Immature natural killer cell (primary cell): ENCODE data around the gene RPS6KC1. TPM values are rescaled to one million over a fixed set of nuclear protein-coding genes. Genes with fewer than 3 reads are reported as not detected.
"Not testable (repeated sequence)": the region's sequence is repeated elsewhere in the genome, so short reads cannot be mapped to it uniquely, and the experiment has no call there.

Experiments
- DNase-seq, 3 donors: peaks; one replicate each; pipeline ENCODE4 v3.0.0; 2022; ENCODE audit warnings: mixed read lengths in 1 of 3
- H3K27ac Mint-ChIP-seq, 6 donors: one replicate each; pipeline ENCODE4 v1.8.0; 2020; ENCODE audit warnings: mixed read lengths in 6 of 6, mild to moderate bottlenecking in 5 of 6, inconsistent platforms in 4 of 6, moderate library complexity in 3 of 6
- H3K27me3 Mint-ChIP-seq, 3 donors: one replicate each; pipeline ENCODE4 v1.8.0; 2020 to 2021; ENCODE audit warnings: low read depth in 3 of 3, mild to moderate bottlenecking in 3 of 3, mixed read lengths in 3 of 3, moderate library complexity in 3 of 3, inconsistent platforms in 1 of 3
- H3K36me3 Mint-ChIP-seq, 3 donors: one replicate each; pipeline ENCODE4 v1.8.0; 2020; ENCODE audit warnings: mixed read lengths in 3 of 3, inconsistent platforms in 2 of 3, mild to moderate bottlenecking in 2 of 3
- H3K4me1 Mint-ChIP-seq, 2 donors: one replicate each; pipeline ENCODE4 v1.8.0; 2020; ENCODE audit warnings: inconsistent platforms in 2 of 2, mild to moderate bottlenecking in 2 of 2, mixed read lengths in 2 of 2, moderate library complexity in 1 of 2
- H3K4me3 Mint-ChIP-seq, 5 donors: one replicate each; pipeline ENCODE4 v1.8.0; 2020; ENCODE audit warnings: mild to moderate bottlenecking in 5 of 5, mixed read lengths in 5 of 5, inconsistent platforms in 3 of 5, moderate library complexity in 3 of 5
- H3K9me3 Mint-ChIP-seq, 6 donors: one replicate each; pipeline ENCODE4 v1.8.0; 2020; ENCODE audit warnings: mild to moderate bottlenecking in 6 of 6, mixed read lengths in 6 of 6, inconsistent platforms in 4 of 6, moderate library complexity in 3 of 6
- polyA plus RNA-seq, 3 donors: library from polyadenylated mRNA; unstranded; fragments of 300-500 nt; fragmentation: Illumina TruSeq; gene quantifications; one replicate each; pipeline ENCODE4 v1.2.3, GENCODE V29; 2021

The RPS6KC1 gene
- polyA plus RNA-seq, 3 donors from 2014 or later, result 2.9 to 10.7 (median 5.2) TPM

DNA sequence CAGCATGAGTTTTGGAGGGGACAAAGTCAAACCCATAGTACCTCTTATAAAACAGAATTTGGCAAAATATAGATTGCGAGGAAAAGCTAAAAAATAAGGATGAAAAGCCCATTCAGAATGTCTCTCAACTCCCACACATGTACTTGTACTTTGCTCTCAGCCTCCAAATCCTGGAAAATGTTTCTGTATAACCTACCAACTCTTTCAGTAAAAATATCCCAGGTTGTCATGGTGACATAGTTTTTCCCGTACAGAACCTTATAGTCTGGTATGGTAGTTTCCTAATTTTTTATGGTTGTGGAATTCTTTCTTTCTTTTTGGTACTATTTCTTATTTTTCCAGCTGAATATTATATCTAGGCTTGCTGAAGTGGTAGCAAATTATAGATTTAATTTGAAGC, 15.5 kb upstream of the RPS6KC1 start:
- Mint-ChIP-seq H3K27me3 (peaks cover 0 to 14% (median 2%) of the 10 kb centered on the region in 3 donors), H3K27ac (no peak overlapping the region), H3K9me3 (no peaks in the 10 kb centered on the region), H3K4me1 (peaks cover 1 to 4% of the 10 kb centered on the region in 2 donors), H3K36me3 (peaks cover 0 to 4% (median 0%) of the 10 kb centered on the region in 3 donors), H3K4me3 (no peak overlapping the region)
- no peak for DNase-seq

DNA sequence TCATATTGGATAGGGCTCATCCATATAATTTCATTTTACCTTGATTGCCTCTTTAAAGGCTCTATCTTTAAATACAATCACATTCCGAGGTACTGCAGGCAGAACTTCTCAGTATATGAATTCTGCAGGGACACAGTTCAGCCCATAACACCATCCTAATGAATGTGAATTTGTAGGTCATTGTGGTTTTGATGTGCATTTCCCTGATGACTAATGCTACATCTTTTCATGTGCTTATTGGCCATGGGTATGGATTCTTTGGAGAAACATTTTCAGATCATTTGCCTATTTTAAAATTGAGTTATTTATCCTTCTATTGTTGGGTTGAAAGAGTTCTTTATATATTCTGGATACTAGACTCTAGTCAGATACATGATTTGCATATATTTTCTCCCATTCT, 9.6 kb upstream of the RPS6KC1 start:
- DNase-seq, result no peak
- H3K27ac Mint-ChIP-seq, result no peak overlapping the region

DNA sequence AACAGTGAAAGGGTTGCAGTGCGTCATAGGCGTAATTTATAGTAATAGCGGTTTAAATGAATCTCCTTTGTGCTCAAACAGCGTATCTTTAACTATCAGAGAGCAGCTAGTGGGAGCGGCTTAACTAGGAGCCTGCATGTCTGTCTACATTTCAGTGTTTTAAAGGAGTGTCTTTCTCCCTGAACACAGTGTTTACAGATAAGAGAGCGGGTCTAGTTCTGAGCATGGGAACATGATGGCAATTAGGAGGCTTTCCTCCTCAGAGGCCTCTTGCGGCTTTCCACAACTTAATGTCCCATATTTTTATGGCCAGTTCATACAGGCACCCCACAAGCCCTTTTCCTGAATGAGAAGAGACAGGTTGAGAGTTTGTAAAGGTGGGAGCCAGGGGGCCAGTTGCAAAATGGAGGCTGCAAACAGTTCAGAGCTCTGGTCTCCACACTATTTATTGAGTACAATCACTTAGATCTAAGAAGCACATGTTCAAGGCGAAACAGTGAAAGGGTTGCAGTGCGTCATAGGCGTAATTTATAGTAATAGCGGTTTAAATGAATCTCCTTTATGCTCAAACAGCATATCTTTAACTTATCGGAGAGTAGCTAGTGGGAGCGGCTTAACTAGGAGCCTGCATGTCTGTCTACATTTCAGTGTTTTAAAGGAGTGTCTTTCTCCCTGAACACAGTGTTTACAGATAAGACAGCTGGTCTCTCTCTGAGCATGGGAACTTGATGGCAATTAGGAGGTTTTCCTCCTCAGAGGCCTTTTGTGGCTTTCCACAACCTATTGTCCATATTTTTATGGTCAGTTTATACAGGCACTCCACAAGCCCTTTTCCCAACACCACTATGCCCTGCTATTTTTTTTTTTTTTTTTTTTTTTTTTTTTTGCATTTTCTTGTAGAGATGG, 5.5 kb upstream of the RPS6KC1 start:
- H3K4me3 Mint-ChIP-seq, DNase-seq, H3K27me3 Mint-ChIP-seq, H3K27ac Mint-ChIP-seq, H3K9me3 Mint-ChIP-seq, H3K36me3 Mint-ChIP-seq: not testable (repeated sequence)
- peaks cover 21% of the 10 kb centered on the region in 2 donors for H3K4me1 Mint-ChIP-seq

More for the DNA sequence above, 9.6 kb upstream of the RPS6KC1 start:
- H3K36me3 Mint-ChIP-seq, result peaks cover 0 to 2% (median 0%) of the 10 kb centered on the region in 3 donors
- H3K27me3 Mint-ChIP-seq, result peaks cover 2 to 10% (median 2%) of the 10 kb centered on the region in 3 donors
- H3K4me3 Mint-ChIP-seq, result no peak overlapping the region
- no peaks in the 10 kb centered on the region for H3K9me3 Mint-ChIP-seq
- peaks cover 13 to 14% of the 10 kb centered on the region in 2 donors for H3K4me1 Mint-ChIP-seq

- H3K27me3 Mint-ChIP-seq, result peaks cover 6 to 13% (median 6%) of the 10 kb centered on the region in 3 donors
- H3K9me3 Mint-ChIP-seq, result peaks cover 0 to 7% (median 0%) of the 10 kb centered on the region in 6 donors
- no peak for DNase-seq
- H3K4me3 Mint-ChIP-seq, result peak overlapping the region; percentile 7 to 67 (median 16)
- no peak overlapping the region for H3K27ac Mint-ChIP-seq
- peaks cover 0 to 9% (median 0%) of the 10 kb centered on the region in 3 donors for H3K36me3 Mint-ChIP-seq
- H3K4me1 Mint-ChIP-seq, result peaks cover 31 to 34% of the 10 kb centered on the region in 2 donors
Measured at GRCh38 chr1:213049232-213049631, 1.8 kb upstream of the RPS6KC1 start.

- no peak for DNase-seq
- Mint-ChIP-seq H3K4me3 (peak overlapping the region; percentile 93 to 100 (median 97)), H3K27me3 (peaks cover 4 to 10% (median 6%) of the 10 kb centered on the region in 3 donors), H3K4me1 (peaks cover 35 to 41% of the 10 kb centered on the region in 2 donors), H3K9me3 (peaks cover 0 to 7% (median 0%) of the 10 kb centered on the region in 6 donors), H3K36me3 (peaks cover 0 to 9% (median 0%) of the 10 kb centered on the region in 3 donors), H3K27ac (peak overlapping the region; percentile 91 to 98 (median 98))
Measured at GRCh38 chr1:213050745-213051126, 305 bp upstream of the RPS6KC1 start.

DNA sequence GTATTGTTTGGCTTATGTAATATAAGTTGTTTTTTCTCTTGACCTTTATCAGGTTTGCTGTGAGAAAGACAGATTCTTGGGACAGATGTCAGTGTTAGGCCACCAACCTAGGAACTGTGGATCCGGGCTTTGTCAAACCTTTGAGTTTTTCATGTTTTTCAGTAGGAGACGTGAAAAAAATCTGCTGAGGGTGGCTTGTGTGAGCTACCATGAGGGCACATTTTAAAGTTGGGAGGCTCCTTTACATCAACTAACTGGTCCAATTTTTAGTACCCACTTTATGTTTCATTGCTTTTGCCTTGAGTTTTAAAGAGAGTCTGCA, 801 bp downstream of the RPS6KC1 start:
- peaks cover 0 to 9% (median 0%) of the 10 kb centered on the region in 3 donors for H3K36me3 Mint-ChIP-seq
- peaks cover 0 to 7% (median 0%) of the 10 kb centered on the region in 6 donors for H3K9me3 Mint-ChIP-seq
- H3K4me3 Mint-ChIP-seq, result peak overlapping the region; percentile 93 to 100 (median 97)
- no peak for DNase-seq
- H3K27ac Mint-ChIP-seq, result peak overlapping the region; percentile 89 to 98 (median 94)
- H3K4me1 Mint-ChIP-seq, result peaks cover 39 to 51% of the 10 kb centered on the region in 2 donors
- H3K27me3 Mint-ChIP-seq, result peaks cover 4 to 10% (median 6%) of the 10 kb centered on the region in 3 donors

GRCh38 chr1:213053455-213053854, 2.4 kb downstream of the RPS6KC1 start:
- Mint-ChIP-seq H3K4me1 (peaks cover 39 to 62% of the 10 kb centered on the region in 2 donors), H3K4me3 (no peak overlapping the region), H3K27ac (peak overlapping the region in 2 of 6 donors; percentile 8 to 69), H3K36me3 (peaks cover 0 to 9% (median 0%) of the 10 kb centered on the region in 3 donors), H3K9me3 (peaks cover 0 to 7% (median 0%) of the 10 kb centered on the region in 6 donors), H3K27me3 (peaks cover 4 to 10% (median 6%) of the 10 kb centered on the region in 3 donors)
- DNase-seq, result no peak

- H3K27me3 Mint-ChIP-seq, result peaks cover 3 to 9% (median 6%) of the 10 kb centered on the region in 3 donors
- no peak for DNase-seq
- H3K36me3 Mint-ChIP-seq, result peaks cover 0 to 7% (median 0%) of the 10 kb centered on the region in 3 donors
- H3K27ac Mint-ChIP-seq, result no peak overlapping the region
- no peak overlapping the region for H3K4me3 Mint-ChIP-seq
- peaks cover 40 to 63% of the 10 kb centered on the region in 2 donors for H3K4me1 Mint-ChIP-seq
- peaks cover 0 to 5% (median 0%) of the 10 kb centered on the region in 6 donors for H3K9me3 Mint-ChIP-seq
Measured at GRCh38 chr1:213054142-213054541, 3.1 kb downstream of the RPS6KC1 start.

- Mint-ChIP-seq H3K27me3 (peaks cover 0 to 6% (median 3%) of the 10 kb centered on the region in 3 donors), H3K27ac (no peak overlapping the region), H3K4me3 (no peak overlapping the region), H3K9me3 (peaks cover 0 to 5% (median 0%) of the 10 kb centered on the region in 6 donors), H3K4me1 (peaks cover 40 to 62% of the 10 kb centered on the region in 2 donors), H3K36me3 (peaks cover 0 to 9% (median 0%) of the 10 kb centered on the region in 3 donors)
- DNase-seq, result no peak
Measured at GRCh38 chr1:213054733-213055591, 3.9 kb downstream of the RPS6KC1 start.

DNA sequence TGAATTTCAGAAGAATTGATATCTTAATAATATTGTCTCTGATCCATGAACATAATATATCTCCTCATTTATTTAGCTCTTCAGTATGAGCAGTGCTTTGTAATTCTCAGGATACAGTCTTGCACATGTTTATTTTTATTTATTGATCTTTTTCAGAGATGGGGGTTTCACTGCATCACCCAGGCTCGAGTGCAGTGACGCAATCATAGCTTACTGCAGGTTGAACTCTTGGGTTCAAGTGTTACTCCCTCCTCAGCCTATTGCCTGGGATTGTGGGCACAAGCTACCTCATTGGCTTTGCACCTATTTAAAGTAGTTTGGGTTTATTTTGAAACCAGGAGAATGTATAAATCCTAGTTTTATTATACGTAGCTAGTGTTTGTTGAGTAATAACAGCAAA, 4.7 kb downstream of the RPS6KC1 start:
- DNase-seq, result no peak
- Mint-ChIP-seq H3K9me3 (no peaks in the 10 kb centered on the region), H3K27ac (no peak overlapping the region), H3K36me3 (peaks cover 0 to 8% (median 0%) of the 10 kb centered on the region in 3 donors), H3K4me3 (no peak overlapping the region), H3K27me3 (peaks cover 0 to 4% (median under 1%) of the 10 kb centered on the region in 3 donors), H3K4me1 (peaks cover 32 to 55% of the 10 kb centered on the region in 2 donors)

DNA sequence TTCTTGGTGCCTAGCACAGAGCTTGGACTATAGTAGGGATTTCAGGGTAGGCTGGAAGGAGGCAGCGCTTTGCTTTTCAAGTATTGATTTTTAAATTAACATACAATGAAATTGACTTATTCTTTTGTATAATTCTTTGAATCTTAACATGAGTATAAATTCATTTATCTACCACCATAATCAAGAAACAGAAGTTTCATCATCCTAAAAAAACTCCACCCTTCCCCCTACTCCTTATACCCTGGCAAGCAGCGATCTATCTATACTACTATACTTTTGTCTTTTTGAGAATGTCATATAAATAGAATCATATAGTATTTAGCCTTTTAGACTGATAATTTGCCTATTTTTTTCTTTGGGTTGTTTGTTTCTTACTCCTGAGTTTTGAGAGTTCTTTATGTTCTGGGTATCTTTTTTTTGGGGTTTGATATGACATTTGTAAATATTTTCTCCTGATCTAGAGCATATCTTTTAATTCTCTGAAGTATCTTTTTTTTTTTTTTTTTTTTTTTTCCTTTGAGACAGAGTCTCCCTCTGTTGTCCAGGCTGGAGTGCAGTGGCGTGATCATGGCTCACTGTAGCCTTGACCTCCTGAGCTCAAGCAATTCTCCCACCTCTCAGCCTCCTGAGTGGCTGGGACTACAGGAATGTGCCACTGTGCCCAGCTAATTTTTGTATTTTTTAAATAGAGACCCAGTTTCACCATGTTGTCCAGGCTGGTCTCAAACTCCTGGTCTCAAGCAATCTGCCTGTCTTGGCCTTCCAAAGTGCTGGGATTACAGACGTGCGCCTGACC, 6.4 kb downstream of the RPS6KC1 start:
- H3K4me3 Mint-ChIP-seq, result no peak overlapping the region
- peaks cover 24 to 50% of the 10 kb centered on the region in 2 donors for H3K4me1 Mint-ChIP-seq

DNA sequence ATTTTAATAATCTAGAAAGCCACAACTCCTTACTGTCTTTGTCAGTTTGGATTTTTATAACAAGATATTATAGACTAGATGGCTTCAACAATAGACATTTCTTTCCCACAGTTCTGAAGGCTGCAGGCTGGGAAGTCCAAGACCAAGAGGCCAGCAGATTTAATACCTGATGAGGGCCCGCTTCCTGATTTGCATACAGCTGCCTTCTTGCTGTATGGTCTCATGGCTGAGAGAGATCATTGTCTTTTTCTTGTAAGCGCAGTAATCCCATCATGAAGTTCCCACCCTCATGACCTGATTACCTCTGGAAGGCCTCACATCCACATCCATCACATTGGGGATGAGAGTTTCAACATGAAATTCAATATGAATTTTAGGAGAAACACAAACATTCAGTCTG, 9.8 kb downstream of the RPS6KC1 start:
- Mint-ChIP-seq H3K4me1 (peaks cover 8 to 30% of the 10 kb centered on the region in 2 donors), H3K27ac (no peak overlapping the region), H3K27me3 (no peaks in the 10 kb centered on the region), H3K4me3 (no peak overlapping the region), H3K36me3 (peaks cover 0 to 4% (median 0%) of the 10 kb centered on the region in 3 donors), H3K9me3 (no peaks in the 10 kb centered on the region)
- DNase-seq, result no peak

More for the DNA sequence above, 6.4 kb downstream of the RPS6KC1 start:
- H3K9me3 Mint-ChIP-seq, result no peaks in the 10 kb centered on the region
- no peaks in the 10 kb centered on the region for H3K27me3 Mint-ChIP-seq
- peaks cover 0 to 7% (median 0%) of the 10 kb centered on the region in 3 donors for H3K36me3 Mint-ChIP-seq
- H3K27ac Mint-ChIP-seq, result no peak overlapping the region
- no peak for DNase-seq

GRCh38 chr1:213061263-213061662, 10.2 kb downstream of the RPS6KC1 start:
- Mint-ChIP-seq H3K9me3 (no peaks in the 10 kb centered on the region), H3K27ac (no peak overlapping the region), H3K36me3 (peaks cover 0 to 4% (median 0%) of the 10 kb centered on the region in 3 donors), H3K27me3 (no peaks in the 10 kb centered on the region), H3K4me3 (no peak overlapping the region), H3K4me1 (peaks cover 5 to 26% of the 10 kb centered on the region in 2 donors)
- no peak for DNase-seq
